Stimulated activated CD8-positive, alpha-beta memory T cell treated with anti-CD3 and anti-CD28 coated beads, Interleukin-12 subunit alpha, Interleukin-12 subunit beta, amount 100 ng/mL, for 1 hour (primary cell): ENCODE measurements around the gene CYSRT1.

Experiments used
- DNase-seq: peaks from one replicate; pipeline ENCODE4 v3.0.0-alpha.2; 2020; ENCODE audit warnings: low read depth

CYSRT1 gene

DNA sequence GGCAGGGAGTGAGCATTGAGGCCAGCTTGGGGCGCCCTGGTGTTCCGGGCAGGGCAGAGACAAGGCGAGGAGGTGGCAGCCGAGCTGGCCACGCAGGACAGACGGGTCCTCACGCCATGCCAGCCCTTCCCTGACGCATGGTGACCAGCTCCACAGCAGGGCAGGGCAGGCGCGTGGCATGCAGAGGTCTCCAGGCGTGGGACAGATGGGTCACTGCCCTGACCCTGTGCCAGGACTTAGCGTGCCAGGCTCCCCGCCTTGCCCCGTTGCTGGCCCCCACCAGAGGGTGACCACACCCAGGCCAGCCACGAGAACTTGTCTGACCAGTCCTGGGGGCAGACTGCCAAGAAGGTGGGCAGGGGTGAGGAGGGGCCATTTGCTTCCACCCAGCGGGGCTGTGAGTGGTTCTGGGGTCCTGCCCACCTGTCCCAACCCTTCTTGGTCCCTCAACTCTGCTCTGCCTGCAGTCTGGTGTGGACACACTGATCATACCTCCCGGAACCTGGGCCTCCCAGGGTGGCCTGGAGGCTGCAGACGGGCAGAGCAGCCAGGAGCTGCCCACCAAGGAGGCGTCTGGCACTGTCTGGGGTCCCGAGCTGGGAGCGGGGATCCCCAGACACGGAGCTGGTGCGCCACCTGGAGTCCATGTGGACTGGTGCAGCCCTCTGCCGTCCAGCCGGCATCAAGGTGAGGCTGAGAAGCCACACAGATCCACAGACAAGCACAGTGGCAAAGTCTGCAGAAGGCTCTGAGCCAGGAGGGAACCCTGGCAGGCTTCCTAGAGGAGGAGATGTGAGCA is 2.3 kb downstream of the CYSRT1 start, which contains the start of gene RNF224:
TSS of gene RNF224 (plus strand) at position 449 of the 799 bp plus-strand sequence. CDS start 834 bp downstream, outside the sequence.
- peak; percentile 74 for DNase-seq

DNA sequence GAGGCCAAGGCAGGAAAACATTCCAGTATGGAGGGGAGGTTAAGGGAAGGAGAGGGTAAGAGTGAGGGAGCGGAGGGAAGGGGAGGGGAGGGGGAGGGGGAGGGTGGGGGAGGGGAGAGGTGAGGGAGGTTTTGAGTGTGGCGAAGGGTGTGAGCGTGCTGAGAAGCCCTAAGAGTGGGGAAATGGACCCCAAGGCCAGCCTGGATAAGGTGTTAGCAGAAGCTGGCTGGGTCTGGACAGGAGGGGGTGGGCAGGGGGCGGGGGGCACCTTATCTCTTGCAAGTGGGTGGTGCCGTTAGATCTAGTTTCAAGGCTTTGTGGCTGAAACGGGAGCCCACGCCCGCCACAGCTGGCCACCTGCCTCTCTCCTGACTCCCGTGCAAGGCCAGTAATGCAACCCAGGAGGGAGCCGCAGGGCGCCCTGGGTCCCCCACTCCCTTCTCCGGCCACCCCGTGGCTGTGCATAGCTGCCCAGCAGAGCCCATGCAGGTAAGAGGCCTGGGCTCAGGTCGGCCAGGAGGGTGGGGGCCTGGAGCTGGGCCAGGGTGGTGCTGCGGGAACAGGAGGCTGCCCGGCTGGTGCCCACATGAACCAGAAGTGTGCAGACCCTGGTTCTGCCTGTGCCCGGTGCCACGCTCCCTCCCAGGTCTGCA is 3.0 kb downstream of the CYSRT1 start:
- no peak for DNase-seq

DNA sequence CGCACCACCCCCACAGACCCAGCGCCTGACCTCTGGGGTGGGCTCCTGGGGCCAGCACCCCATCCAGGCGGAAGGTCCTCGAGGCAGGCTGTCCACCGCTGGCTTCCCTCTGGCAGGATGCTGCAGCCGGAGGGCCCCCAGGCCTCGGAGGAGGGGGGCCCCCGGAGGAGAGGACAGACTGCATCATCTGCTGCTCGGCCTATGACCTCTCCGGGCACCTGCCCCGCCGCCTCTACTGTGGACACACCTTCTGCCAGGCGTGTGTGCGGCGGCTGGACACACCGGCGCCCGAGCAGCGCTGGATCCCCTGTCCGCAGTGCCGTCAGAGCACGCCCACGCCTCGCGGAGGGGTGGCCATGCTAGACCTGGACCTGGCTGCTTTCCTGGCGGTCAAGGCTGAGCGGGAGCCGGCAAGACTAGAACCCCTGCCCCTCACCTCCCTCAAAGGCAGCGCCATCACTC is 3.6 kb downstream of the CYSRT1 start:
- no peak for DNase-seq

DNA sequence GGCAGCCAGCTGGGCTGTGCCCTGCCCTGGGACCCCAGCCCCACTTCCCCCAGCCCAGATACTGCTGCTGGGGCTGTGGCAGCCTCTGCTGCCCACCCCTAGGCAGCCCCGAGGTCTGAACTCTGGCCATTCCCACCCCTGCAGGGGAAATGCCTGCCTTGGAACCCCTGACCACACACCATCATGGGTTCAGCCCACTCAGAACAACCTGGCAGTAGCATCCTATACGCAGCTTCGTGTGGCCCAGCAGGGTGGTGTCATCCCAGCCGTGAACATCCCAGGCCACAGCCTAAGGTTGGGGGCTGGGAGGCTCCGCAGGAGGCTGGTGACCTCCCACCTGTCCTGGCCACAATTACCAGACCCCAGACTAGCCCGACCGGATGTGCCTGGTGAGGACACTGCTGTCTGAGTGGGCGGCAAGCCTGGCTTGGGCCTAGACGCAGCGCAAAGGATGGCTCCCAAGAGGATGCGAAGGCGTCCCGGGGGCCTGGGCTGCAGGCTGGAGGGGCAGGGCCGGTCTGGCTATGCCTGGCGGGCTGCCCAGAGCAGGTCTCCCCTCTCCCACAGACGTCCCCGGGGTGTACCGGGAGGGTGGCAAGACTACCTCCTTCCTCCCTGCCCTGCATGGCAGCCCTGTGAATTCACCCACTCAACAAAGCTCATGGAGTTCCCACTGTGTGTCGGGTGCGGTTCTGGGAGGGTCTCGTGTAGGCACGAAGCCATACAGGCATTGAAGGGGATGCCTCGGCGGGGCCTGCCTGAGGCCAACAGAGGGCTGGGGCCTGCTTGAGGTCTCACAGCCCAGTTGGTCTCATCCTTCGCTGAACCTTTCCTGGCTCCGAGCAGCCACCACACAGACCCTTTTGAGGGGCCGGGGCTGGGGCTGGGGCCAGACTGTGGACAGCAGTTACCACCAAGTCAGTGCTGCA is 4.3 kb downstream of the CYSRT1 start:
- no peak for DNase-seq

DNA sequence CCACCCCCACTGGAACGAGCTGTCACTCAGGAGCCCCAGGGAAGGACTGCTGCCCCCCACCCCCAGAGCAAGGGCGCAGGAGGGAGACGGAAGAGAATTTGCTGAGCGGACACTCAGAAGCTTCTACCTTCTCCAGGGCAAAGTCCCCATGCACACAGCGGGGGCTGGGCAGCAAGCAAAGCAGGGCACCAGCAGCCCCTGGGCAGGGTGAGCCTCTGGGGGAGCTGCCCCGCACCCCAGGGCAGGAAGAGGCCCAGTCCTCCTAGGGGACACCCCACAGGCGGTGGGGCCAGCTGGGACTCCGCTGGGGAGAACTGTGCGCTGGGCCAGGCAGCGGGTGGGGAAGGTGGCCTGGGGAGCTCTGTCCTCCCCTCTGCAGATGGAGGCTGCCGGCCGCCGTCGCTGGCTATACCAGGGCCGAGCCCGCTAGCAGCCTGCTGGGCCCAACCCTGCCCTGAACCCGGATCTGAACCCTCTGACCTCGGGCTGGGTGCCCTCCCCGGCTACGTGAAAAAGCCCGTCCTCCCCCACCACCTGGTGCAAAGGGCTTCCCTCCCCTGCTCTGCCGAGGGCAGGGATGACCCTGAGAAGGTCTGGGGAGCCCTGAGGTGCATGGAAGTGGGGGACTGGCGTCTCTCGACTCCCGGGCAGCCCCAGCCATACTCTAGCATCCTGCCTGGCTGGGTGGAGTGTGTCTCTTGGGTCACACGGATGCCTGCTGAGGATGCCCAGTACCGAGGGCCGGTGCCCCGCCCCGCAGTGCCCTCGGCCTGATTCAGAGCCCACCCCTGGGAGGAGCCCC is 5.1 kb downstream of the CYSRT1 start:
- DNase-seq = no peak

DNA sequence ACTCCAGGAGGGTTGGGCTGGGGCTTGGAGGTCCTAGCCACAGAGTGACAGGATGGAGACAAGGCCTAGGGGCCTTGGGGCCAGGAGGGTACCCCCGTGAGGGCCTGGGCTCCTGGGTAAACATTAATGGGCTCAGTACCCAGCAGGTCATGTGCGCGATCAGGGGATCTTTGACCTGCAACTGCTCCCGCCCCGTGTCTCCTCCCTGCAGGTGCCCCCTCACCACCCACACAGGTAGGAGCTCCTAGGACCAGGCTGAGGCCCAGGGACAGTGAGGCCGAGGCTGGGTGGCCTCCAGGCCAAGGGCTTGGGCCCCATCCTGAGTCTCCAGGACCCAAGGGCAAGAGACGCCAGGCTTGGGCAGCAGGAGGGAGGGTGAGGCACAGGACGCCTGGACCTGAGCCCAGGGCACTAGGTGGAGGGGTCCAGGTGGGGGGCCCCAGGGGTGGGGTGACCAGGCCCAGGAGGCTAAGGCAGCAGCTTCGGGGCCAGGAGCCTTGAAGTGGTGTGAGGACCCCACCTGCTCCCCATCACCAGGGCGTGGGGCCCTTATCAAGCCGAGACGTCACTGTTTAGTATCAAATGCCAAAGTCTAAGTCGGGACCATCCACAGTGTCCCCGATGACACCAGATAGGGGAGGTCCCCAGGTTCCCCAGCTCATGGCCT is 5.9 kb downstream of the CYSRT1 start, which contains the start of gene SLC34A3:
TSS of gene SLC34A3 (plus strand) at position 197 of the 667 bp plus-strand sequence. CDS start 802 bp downstream, outside the sequence.
- DNase-seq = no peak

DNA sequence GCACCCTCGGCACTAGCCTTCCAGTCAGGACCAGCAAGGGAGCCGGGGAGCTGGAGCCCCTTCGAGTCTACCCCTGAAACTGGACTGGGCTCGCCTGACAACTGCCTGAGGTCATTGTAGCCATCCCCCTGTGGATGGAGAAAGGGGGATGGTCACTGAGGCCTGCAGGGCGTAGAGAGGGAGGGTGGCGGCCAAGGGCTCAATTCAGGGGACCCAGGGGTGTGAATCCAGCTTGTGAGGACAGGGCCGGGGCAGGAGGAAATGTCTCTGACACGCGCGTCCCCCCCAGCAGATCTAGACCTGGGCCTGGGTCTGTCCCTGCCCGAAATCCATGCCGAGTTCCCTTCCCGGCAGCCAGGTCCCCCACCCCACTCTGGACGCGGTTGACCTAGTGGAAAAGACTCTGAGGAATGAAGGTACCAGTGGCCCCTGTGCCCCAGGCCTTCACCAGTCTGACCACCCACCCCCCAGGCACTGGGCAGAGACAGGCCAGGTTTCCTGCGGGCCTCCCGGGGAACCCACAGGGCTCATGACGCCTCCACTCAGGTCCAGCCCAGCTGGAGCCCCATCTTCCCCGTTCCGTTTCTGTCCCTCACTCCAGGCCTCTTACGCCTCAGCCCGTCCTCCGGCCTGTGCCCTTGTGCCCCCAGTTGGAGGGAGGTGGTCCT is 6.5 kb downstream of the CYSRT1 start:
- no peak for DNase-seq

DNA sequence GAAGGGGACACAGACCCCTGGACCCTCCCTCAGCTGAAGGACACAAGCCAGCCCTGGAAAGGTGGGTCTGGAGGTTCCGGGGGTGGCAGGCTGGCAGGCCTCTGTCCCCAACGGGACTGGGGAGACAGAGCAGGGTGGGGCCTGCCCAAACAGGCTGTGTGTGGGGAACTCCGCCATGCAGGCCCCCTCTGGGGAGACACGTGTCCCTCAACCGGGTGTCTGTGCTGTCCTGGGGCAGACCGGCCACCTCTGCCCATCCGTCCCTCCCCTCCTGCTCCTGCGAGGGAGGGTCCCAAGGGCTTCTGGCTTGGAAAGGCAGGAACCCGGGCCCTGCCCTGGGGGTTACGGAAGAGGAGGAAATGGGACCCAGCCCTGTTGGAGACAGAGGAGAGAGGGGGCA is 7.1 kb downstream of the CYSRT1 start:
- DNase-seq = no peak

DNA sequence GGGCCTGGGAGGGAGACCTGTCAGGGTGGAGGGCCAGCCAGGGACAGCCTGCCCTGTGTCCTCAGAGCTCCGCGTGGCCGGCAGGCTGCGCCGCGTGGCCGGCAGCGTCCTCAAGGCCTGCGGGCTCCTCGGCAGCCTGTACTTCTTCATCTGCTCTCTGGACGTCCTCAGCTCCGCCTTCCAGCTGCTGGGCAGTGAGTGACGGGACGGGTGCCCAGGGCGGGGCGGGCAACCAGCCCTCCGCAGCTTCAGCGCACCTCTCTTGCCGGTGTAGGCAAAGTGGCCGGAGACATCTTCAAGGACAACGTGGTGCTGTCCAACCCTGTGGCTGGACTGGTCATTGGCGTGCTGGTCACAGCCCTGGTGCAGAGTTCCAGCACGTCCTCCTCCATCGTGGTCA is 7.5 kb downstream of the CYSRT1 start:
- DNase-seq = no peak

DNA sequence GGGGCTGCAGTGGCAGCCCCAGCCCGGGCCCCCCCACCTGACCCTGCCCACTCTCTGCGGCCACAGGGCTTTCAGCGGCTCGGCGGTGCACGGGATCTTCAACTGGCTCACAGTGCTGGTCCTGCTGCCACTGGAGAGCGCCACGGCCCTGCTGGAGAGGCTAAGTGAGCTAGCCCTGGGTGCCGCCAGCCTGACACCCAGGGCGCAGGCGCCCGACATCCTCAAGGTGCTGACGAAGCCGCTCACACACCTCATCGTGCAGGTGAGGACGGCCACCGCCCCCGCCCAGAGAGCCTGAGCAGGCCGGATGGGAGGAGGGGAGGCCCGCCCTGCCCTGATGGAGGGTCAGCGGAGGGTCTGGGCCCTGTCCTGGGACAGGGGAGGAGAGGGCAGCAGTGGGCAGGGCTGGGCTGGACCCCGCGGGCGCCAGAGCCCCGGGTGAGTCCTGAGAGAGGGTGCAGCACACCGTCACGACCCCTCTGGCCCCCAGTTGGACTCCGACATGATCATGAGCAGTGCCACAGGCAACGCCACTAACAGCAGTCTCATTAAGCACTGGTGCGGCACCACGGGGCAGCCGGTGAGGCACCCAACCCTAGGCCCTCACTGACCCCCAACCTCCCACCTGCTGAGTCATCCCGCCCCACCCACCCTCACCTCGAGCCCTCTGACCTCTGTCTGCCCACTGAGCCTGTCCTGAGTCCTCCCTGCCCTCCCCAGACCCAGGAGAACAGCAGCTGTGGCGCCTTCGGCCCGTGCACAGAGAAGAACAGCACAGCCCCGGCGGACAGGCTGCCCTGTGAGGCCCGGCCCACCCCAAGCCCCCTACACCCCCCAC is 8.4 kb downstream of the CYSRT1 start:
- no peak for DNase-seq

DNA sequence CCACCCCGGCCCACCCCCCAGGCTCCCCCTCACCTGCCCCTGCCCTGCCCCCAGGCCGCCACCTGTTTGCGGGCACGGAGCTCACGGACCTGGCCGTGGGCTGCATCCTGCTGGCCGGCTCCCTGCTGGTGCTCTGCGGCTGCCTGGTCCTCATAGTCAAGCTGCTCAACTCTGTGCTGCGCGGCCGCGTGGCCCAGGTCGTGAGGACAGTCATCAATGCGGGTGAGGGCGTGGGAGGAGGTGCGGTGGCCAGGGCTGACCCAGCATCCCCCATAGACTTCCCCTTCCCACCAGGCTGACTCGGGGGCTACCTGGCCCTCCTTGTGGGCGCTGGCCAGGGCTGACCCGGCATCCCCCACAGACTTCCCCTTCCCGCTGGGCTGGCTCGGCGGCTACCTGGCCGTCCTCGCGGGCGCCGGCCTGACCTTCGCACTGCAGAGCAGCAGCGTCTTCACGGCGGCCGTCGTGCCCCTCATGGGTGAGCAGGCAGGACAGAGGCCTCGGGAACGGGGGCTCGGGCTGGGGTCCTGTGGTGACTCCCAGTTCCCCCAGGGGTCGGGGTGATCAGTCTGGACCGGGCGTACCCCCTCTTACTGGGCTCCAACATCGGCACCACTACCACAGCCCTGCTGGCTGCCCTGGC is 9.2 kb downstream of the CYSRT1 start:
- DNase-seq = no peak

DNA sequence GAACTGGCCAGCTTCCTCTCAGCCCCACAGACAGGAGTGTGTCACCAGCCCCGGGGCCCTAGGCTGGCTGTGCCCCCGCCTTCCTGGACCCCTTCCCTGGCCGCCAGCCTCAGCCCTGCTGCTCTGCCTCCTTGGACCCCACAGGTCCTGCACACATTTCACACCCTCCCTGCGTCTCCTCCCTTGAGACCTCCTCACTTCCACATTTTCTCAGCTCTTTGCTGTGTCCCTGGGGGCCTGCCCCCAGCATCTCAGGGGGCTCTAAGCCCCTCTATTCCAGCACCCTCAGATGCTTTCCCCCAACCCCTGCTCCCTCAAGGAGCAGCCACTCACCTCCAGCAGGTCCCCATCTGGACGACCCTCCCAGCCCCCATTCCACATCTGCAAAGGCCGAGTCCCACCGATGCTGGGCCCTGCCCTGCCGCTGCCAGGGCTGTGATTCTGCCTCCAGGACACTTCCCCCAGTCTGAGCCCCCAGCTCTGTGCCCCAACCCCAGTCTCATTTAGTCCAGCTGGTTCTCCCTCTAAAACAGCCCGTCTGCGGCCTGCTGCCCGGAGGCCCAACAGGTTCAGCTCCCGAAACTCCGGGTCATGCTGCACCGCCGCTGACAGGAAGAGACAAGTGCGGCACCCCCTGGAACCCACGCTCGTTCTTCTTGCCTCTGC is 9.9 kb downstream of the CYSRT1 start:
- no peak for DNase-seq

DNA sequence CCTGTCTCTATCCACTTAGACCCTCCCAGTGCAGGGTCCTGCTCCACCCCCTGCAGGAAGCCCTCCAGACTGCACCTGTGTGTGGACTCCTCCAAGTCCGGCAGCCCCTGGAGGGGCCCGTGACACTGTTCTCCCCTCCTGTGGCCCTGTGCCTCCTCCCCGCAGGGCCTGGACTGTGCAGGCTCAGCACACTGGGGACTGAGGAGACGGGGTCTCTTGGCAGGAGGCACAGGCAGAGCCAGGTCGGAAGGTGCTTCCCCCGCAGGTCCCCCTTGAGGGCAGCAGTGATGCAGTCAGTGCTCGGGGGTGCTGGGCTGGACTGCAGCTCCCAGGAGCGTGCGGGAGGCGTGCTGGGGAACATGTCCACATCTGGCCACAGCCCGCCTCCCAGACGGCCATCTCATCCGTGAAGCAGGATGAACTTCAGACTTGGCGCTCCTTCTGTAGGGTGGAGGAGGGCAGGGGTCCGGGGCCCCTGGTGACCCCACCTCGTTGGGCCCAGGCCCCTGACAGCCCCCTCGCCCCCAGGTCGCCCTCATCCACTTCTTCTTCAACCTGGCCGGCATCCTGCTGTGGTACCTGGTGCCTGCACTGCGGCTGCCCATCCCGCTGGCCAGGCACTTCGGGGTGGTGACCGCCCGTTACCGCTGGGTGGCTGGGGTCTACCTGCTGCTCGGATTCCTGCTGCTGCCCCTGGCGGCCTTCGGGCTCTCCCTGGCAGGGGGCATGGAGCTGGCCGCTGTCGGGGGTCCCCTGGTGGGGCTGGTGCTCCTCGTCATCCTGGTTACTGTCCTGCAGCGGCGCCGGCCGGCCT is 10.7 kb downstream of the CYSRT1 start:
- DNase-seq = no peak

DNA sequence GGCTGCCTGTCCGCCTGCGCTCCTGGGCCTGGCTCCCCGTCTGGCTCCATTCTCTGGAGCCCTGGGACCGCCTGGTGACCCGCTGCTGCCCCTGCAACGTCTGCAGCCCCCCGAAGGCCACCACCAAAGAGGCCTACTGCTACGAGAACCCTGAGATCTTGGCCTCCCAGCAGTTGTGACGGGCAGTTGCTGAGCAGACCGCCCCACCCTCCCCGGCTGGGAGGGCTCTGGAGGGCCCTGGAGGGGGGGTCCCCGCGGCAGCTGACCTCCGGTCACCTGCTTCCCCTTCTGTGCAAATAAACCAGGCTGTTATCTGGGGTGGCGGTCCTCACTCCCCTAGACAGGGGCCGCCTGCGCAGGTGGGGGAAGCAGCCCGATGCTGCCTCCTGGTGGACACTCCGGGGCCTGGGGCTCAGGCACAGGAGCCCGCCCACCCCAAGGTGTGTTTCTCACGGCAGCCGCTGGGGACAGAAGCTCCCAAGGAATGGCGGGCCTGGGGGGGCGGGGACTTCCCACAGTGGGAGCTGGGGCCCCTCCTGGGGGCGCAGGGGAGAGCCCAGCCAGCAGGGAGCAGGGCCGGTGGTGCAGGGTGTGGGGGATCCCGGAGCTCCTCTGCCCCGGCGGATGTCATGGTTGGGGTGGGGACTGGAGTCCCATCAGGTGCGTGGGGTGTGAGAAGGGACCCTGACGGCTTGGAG is 11.4 kb downstream of the CYSRT1 start:
- peak; percentile 84 for DNase-seq

DNA sequence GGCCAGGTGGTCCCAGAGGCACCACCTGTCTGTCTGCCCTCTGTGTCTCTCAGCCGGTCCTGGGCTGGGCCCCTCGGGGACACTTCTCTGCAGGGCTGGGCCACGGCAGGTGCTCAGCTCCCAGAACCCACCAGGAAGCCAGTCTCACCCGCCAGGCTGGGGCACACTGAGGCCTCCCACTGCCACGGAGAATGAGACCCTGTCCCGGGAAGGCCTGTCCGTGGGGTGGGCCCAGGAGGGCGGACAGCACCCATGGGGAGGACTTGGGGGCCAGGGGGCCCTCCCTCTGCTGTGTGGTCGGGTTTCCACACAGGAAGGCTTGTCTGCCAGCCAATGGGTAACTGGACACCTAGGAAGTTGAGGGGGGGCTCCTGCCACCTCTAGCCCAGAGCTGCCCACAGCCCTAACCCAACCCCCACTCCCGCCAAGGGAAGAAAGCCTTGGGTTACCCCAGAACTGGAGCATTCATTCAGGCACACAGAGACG is 12.0 kb downstream of the CYSRT1 start:
- no peak for DNase-seq
